AG08396 (cell line): ENCODE data around the gene PRCD.

Experiments used
- DNase-seq: peaks from one replicate; pipeline ENCODE4 v3.0.0; 2012; ENCODE audit warnings: low spot score, mixed read lengths

Gene PRCD

GRCh38 chr17:76539631-76540271 is at the start of gene PRCD:
PRCD (plus strand) TSS chr17:76540044; CDS start chr17:76540142, 98 bp downstream.
- DNase-seq = no peak

DNA sequence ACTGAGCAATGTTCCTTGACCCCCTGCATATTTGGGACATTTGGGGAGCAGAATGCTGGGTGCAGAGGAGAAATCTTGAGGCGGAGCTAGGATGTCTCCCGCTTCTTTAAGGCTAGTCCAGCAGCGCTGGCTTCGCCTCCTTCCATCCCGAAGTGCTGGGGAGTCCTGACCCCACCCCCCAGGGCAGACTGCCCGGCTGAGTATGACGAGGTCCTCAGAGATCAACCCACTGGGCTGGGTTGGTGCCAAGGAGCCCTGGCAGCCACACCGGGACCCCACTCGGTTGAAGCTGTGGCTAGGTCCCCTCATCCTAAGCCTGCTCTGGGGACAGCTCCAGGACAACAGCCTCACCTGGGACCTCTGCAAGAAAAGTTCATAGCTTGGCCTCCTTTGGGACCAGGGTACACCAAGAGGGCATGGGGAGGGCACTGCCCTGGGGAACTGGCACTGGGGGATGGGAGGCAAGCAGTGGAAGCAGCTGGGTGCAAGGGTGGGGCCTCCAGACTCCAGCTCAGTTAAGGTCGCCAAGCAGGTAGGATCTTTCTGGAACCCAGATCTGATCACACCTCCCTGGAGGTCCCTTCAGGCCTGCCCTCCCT is 49.6 kb upstream of the PRCD start:
- no peak for DNase-seq

DNA sequence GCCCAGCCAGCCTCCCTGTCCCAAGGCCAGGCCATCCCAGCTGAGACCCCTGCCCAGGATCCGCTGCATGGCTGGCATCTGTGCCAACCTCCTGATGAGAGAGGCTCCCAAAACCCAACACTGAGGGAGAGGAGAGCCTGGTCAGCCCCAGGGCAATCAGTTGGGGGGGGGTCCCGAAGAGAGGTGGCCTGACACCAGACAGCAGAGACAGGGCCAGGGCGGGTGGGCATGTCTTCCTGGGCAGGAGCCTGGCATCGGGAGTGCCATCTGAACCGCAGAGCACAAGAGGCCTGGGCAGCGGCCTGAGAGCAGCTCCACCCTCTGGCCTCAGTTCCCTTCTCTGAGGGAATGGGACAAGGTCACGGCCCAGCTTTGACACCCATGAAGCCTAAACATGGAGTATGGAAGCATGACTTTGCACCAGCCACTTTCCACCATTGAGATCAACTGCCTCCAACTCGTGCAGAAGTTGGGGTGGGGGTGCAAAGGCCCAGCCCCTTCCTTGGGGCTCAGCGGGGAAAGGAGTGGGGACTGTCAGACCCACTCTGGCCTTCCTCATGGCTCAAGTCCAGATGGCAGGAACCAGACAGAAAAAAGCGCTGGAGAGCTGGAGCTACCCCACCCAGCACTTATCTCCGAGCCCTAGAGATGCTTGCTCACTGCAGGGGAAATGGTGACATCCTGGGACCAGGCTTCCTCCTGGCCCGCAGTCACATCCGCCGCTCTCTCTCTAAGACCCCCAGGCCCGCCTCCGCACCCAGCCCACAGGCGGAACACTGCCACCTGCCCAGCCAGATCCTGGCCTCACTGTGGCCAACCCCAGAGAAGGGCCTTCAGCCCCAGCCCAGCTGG is 48.3 kb upstream of the PRCD start:
- DNase-seq = no peak

GRCh38 chr17:76492123-76492988 is 47.5 kb upstream of the PRCD start:
- no peak for DNase-seq

DNA sequence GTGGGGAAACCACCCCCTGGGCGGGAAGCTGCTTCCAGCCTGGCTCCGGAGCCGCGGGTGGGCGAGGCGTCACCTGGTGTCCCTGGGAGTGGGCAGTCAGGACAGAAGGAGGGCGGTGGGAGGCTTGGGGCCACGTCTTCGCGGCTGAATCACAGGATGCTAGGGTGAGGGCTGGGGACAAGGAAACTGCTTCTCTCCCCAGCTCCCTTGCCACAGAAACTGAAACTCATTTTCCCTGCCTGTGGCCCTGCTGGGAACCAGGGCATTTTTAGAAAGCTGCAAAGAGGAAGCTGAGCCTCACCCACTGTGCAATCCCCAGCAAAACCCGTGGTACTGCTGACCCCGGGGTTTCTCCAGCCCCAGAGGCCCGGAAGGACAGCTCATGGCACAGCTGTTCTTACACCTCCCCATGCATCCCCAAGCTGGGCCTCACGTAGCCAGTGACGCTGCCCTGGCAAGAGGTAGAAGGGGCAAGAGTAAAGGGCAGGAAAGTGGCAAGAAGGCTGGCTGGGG is 46.8 kb upstream of the PRCD start:
- peak; percentile 80 for DNase-seq

GRCh38 chr17:76493505-76494167 is 46.2 kb upstream of the PRCD start:
- DNase-seq = no peak

DNA sequence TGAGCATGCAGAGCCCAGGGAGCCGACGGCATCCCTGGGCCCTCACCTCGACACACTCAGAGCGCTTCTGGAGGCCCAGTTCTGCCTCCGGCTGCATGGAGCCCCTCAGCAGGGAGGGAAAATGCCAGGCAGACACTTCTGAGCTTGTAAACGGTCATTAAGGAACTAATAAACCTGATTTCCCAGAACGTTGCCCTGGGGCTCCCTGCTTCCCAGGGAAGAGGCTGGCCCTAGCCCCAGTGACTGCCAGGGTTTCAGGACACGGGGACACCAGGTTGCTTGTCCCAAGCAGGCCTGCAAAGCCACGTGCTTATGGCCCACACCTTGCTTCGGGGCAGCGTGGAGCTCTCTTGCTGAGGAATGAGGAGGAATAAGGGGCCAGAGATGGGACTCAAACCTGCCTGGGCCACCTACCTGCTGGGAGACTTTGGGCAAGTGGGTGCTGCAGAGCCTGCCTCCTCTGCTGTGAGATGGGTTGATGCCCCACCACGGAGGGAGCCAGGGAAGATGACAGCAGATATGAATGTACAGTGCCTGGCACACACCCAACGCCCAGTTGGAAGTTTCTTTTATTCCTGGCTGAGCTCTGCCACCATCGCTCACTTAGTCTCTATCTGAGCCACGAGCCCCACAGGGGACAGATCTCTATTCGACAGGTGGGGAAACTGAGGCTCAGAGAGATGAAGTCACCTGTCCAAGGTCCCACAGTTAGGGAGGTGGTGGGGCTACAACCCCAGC is 44.0 kb upstream of the PRCD start:
- DNase-seq = no peak

DNA sequence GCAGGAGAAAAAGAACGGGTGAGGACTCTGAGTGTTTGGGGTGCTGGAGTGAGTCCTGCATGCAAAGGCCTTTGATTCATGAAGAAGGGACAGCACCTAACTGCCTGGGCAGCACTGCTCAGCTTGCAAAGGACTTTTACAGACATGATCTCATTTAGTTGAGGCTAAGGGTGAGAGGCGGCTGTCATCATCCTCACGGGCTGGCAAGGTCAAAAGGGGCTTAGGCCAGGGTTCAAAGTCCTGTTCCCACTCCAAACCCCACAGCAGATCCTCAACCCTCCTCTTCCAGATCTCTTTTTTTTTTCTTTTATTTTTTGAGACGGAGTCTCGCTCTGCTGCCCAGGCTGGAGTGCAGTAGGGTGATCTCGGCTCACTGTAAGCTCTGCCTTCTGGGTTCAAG is 43.4 kb upstream of the PRCD start:
- no peak for DNase-seq

DNA sequence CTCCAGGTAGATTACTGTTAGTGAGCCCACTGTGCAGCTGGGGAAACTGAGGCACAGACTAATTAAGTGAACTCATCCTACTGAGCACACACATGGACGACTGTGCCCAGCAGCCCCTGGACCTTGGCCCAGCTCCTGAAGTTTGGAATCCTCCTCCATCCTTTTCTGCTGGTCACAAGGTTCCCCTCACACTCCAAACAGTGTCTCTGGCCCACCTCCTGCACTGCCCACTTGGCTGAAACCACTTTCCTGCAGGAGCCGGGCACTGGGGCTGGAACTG is 42.2 kb upstream of the PRCD start:
- no peak for DNase-seq

GRCh38 chr17:76497979-76498875 is 41.6 kb upstream of the PRCD start:
- DNase-seq = peak; percentile 84

DNA sequence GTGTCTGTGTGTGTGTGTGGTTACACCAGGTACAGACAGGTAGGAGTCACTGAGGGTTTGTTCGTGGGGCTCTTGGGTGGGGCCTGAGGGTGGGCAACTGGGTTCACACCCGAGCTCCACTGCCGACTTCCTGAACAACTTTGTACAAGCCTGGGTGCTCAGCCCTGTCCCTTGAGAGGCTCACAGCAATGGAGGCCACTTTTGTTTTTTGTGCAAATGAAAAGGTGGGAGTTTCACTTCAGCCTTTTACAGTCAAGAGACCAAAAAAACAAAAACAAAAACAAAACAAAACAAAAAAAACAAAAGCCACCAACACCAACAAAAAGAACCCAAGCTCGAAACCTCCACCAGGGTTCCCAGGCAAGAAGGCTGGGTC is 41.0 kb upstream of the PRCD start:
- DNase-seq = no peak

GRCh38 chr17:76499267-76499667 is 40.6 kb upstream of the PRCD start:
- no peak for DNase-seq

DNA sequence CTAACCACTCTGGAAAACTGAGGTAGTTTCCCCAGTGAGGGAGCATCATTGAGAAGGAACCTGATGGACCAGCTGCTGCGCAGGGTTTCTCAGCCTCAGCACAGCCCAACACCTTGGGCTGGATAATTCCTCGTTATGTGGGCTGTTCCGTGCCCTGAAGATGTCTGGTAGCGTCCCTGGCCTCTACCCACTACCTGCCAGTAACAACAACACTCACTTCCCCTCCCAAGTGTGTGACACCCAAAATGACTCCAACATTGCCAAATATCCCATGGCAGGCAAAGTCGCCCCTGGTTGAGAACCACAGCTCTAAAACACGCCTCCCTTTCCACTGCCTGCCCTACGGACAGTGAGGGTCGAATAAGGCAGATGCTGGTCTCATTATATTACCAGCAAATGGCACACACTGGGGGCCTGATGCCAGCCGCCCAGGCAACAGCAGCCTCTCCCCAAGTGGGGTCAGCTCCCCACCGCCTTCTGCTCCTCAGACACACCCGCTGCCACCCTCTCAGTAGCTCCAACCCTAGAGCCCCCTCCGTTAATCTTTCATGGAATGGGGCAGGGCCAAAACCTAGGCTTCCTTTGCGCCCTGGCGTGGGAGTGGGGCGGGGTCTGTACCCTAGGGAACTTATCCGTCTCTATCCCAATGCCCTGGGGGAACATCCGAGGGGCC is 39.6 kb upstream of the PRCD start:
- DNase-seq = no peak

DNA sequence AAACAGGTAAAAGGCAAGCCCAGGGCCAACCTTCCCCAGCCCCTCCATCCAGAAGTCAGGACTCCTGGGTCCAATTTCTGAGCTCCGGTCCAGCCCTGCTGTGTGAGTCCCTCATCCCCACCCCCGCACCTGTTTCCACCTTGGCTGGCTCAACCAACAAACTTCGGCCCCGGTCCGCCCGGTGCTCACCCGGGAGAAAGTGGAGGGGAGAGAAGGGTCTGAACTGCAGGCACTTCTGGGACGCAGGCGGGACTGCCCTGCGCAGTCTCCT is 39.2 kb upstream of the PRCD start:
- no peak for DNase-seq

DNA sequence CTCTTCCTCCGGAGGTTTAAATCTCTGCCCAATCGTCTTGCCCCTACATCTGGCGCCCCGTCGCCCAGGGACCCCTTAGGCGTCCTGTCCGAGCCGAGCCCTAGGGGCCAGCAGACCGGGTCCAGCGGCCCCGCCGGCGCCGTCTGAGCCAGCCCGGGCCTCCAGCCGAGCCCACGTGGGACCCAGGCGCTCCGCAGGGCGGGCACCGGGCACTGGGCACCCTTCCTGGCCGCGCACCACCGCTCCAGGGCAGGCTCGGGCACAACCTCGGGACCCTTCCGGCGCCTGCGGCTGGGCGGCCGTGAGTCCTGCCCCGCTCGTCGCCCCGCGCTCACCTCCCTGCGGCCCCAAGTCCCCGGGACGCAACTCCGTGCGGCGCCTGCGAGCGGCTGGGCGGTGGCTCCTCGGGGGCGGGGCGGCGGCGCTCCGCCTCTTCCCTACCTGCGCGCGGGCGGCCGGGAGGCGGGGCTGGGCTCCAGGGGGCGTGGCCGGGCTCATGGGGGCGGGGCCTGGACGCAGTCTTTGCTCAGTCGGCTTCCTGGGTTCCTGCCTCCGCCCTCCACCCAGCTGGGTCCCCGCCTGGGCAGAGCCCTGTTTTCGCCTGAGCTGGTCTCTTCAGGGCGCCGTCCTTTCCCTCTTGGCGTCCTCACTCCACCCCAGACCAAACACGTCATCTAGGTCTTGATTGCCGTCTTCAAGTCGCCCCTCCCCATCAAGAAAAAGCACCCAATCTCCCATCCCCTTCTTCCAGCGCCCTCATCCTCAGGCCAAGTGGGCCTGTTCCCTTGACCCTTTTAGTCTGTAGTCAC is 38.6 kb upstream of the PRCD start, which contains the start of gene RHBDF2:
Gene RHBDF2, minus strand, starts transcription at position 406 of the 809 bp plus-strand sequence. CDS start 19,899 bp downstream, outside the sequence.
- DNase-seq = peak; percentile 92

GRCh38 chr17:76501827-76502307 is 38.0 kb upstream of the PRCD start:
- no peak for DNase-seq

DNA sequence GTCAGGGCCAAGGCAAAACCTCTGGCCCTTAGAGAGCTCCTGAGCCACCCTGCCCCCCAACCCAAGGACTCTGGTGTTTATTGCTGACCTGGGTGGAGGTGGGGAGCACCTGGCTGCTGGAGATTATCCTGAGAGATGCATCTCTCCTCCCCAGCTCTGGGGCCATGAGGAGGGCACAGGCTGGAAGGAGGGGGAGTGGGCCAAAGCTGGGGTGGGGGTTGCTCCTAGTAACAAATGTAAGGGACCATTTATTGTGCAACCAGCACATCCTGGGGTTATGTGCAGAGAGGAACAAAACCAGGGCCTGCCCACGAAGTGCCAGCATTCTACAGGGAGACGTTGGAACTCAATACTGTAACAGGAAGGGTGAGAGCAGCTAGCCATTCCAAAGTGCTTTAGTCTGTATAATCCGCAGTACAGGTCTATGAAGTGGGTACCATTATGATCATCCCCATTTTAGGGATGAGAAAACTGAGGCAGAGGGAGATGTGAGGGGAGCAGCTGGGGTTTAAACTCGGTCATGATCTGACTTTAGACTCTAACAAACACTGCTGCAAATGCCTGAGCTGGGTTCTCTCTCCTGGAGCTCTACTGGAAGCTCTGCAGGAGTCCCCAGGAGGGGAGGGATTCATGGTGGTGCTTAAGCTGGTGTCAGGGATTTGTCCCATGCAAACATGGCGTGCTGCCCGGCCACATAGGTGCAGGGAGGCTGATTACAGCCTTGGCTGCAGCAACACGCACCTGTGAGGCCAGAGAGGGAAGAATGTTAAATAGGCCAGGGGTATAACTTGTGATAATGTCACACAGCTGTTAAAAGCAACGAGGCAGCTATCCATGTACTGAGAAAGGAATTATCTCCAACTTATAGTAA is 37.3 kb upstream of the PRCD start:
- DNase-seq = no peak
